ENCODE results near the gene CYGB.
A peak's percentile ranks its signal among the peaks of the same experiment; 100 is the strongest.

Gene CYGB

DNA sequence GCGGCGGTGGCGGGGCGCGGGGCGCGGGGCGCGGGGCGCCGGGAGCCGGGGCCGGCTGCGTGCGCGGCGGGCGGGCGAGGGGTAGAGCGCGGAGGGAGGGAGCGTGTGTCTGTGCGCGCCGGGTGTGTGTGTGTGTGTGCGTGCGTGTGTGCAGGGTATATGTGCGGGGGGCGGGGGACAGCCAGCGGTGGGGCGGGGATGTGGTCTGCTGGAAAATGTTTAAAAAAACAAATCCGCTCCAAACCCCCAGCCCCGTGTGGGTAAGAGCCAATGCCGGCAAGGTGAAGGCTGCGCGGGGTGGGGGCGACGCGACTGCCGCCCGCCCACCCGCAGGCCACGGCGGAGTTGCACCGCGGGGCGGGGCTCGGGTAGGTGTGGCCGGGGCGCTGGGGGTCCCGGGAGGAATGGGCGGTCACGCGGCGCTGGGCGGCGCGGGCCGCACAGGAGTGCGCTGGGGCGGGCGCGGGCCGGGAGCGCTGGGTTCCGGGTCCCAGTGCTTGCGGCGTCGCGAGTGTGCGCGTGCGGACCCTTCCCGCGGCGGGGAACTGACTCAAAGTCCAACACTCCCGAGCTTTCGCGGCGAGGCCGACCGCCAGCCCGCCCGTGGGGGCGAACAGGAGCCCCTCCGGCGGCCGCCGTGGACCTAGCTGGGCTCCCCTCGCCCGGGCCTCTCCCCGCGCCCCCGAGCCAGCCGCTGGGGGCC, at the start of gene CYGB:
Gene CYGB (minus strand): TSS at position 132 of the 703 bp plus-strand sequence. CDS start 167 bp downstream, outside the sequence.
- H3K4me3 ChIP-seq (ENCODE audit: low read length) = peak within 1 kb of the TSS; percentile 17
- DNase-seq (ENCODE audit: low read depth) = no peak

DNA sequence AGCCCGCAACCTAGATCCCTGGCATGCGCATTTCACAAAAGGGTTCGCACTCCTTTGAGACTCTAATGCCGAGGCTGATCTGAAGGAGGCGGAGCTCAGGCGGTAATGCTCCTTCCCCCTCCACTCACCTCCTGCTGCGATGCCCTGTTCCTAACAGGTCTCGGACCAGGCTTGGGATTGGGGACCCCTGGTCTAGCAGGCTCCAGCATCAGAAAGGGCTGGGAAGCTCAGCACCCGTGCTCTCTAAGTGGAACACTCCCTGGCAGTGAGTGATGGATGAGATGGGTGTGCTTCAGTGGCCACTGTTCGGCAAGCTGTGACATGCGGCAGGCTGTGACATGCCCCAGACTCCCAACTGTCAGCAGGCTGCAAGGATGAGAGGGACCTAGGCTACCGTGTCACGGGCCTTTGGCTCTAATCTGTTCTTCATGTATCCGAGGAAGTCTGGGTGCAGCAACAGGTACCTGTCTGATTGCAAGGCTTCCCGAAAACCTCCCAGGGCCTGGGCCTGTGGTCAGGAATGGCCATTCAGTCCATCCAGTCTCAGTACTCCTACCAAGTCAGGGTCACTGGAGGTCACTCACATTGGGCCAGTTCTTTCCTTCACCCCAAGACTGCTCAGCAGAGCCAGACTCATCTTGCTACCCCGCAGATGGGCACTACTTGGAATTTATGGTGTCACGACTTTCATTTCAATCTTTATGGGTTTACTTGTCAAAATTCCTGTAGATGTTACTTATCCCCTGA, 49.4 kb upstream of the CYGB start:
- DNase-seq (ENCODE audit: low read depth) = no peak
- TF ChIP-seq, protein P1, sequence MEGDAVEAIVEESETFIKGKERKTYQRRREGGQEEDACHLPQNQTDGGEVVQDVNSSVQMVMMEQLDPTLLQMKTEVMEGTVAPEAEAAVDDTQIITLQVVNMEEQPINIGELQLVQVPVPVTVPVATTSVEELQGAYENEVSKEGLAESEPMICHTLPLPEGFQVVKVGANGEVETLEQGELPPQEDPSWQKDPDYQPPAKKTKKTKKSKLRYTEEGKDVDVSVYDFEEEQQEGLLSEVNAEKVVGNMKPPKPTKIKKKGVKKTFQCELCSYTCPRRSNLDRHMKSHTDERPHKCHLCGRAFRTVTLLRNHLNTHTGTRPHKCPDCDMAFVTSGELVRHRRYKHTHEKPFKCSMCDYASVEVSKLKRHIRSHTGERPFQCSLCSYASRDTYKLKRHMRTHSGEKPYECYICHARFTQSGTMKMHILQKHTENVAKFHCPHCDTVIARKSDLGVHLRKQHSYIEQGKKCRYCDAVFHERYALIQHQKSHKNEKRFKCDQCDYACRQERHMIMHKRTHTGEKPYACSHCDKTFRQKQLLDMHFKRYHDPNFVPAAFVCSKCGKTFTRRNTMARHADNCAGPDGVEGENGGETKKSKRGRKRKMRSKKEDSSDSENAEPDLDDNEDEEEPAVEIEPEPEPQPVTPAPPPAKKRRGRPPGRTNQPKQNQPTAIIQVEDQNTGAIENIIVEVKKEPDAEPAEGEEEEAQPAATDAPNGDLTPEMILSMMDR (conservative IDR thresholded peaks at IDR 0.05; ENCODE audit: low read depth, low read length) = no peak
- no peak overlapping the region for H3K4me3 ChIP-seq (ENCODE audit: low read length)

More for the DNA sequence above, at the start of gene CYGB:
- TF ChIP-seq, protein P1 (conservative IDR thresholded peaks at IDR 0.05; ENCODE audit: low read depth, low read length) = no peak

DNA sequence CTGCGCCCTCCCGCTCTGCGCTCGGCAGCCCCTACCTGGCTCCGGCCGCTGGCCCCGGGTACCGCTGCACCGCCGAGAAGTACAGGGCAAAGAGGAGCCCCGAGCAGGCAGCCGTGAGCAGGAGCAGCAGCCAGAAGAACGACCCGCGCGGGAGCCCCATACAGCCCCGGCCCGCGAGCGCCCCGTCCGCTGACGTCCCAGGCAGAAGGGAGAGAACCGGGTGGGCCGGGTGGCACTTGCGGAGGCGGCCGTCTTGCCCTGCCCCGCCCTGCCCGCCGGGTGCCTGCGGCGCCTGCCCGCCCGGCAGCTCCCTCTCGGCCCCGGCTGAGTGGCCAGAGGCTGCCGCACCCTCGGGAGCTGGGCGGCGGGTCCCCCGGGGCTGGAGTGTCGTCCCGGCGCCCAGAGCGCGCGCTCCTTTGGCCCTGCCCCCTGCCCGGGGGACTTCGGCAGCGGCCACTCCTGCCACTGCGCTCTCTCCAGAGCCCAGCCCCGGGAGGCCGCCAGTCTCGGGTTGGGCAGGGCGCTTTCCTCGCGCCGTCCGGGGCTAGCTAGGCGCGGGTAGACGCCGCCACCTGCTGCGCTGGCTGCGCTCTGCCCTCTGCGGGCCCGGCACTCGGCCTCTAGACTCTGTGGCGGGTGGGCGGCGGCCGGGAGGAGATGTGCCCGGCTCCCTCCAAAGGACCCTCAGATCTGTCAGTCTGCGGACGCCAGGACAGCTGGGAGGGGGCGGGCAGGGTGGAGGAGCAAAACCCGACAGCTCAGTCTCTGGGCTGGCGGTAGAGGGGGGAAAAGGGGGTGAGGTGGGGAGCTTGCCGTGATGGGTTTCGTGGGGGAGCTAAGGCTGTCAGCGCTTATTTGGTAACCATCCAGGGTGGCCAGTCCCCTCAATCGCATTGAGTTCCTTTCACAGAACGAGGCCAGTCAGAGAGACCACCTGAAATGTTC, 48.4 kb upstream of the CYGB start, which contains the start of gene ST6GALNAC2:
Gene ST6GALNAC2 (minus strand): TSS at position 212 of the 945 bp plus-strand sequence. CDS start 52 bp downstream, at position 160.
- TF ChIP-seq, protein P1 (conservative IDR thresholded peaks at IDR 0.05; ENCODE audit: low read depth, low read length) = peak; percentile 38
- DNase-seq (ENCODE audit: low read depth) = no peak
- H3K4me3 ChIP-seq (ENCODE audit: low read length) = peak within 1 kb of the TSS; percentile 49

DNA sequence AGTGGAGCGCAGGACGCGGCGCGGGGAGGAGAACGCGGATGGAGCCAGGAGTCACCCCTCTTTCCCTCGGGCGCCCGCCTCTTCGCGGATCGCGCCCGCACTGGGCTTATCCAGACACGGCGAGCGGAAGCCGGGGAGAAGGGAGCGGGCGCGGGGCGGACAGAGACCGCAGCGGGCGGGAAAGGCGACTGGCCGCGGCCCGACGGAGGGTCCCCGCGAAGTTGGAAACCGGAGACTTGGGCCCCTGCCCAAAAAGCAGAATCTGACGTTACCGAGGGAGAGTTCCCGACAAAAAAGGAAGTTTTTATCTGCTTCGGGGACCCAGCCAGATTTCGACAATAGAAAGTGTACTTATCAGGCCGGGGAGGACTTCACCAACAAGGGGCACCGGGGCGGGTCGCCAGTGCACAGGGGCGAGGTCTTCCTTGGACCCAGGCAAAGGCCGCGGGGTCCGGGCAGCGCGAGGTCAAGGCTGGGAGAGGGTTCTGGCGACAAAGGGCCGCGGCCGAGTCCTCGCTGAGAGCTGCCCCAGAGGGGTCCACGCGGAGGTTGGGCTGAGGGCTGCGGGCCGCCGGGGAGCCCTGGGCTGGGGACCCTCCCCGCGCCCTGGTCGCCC, 47.6 kb upstream of the CYGB start:
- DNase-seq (ENCODE audit: low read depth) = no peak
- H3K4me3 ChIP-seq (ENCODE audit: low read length) = peak overlapping the region; percentile 49
- TF ChIP-seq, protein P1 (conservative IDR thresholded peaks at IDR 0.05; ENCODE audit: low read depth, low read length) = no peak

DNA sequence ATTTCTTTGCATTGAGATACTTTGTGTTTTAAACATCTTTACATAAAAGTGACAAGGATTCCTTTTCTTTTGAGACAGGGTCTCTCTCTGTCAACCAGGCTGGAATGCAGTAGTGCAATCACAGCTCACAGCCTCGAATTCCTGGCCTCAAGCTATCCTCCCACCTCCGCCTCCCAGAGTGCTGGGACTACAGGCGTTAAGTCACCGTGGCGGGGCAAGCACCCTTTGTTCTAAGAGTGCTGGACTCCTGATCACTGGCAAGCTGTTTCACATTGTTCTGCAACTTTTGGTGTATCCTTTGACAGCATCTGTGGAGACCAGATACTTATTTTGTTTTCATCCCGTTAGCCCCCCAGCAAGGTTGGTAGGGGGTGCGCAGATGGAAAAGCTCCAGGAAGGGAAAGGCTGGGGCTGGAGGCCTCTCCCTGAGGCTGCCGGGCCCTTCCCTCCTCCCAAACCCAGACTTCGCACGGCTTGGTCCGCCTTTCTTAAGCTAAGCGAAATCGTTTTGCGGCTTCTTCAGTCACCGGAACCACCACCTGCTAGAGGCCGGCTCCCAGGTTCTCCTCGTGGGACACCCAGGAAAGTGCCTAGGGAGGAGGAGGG, 47.0 kb upstream of the CYGB start:
- TF ChIP-seq, protein P1 (conservative IDR thresholded peaks at IDR 0.05; ENCODE audit: low read depth, low read length) = no peak
- no peak for DNase-seq (ENCODE audit: low read depth)
- peak overlapping the region; percentile 49 for H3K4me3 ChIP-seq (ENCODE audit: low read length)

DNA sequence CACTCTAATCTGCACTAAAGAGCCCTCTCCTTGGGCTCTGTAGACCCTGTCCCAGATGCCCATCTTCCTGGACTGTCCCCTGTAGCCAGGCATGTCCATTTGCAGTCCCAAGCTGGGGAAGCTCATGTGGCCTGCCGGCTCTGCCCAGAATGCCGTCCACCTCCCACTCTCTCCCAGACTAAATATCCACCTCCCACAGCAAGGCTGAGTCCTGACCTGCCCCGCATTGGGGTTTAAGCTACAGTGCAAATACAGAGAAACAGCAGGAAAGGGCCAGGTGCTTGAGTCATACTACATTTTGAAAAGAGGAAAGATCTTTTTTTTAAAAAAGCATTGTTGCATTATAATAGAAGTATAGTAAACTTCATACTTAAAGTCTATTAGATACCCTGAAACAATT, 45.2 kb upstream of the CYGB start:
- TF ChIP-seq, protein P1 (conservative IDR thresholded peaks at IDR 0.05; ENCODE audit: low read depth, low read length) = no peak
- H3K4me3 ChIP-seq (ENCODE audit: low read length) = no peak overlapping the region
- no peak for DNase-seq (ENCODE audit: low read depth)
